HG02798 (cell line): ENCODE measurements around the gene FAM161A.

Source experiments
- ATAC-seq: cut with Tn5 transposase; IDR thresholded peaks from one replicate; pipeline ENCODE4 v1.9.1; 2021; ENCODE audit warnings: mild to moderate bottlenecking; ENCODE audit not compliant: unreplicated experiment, poor library complexity

Gene FAM161A

DNA sequence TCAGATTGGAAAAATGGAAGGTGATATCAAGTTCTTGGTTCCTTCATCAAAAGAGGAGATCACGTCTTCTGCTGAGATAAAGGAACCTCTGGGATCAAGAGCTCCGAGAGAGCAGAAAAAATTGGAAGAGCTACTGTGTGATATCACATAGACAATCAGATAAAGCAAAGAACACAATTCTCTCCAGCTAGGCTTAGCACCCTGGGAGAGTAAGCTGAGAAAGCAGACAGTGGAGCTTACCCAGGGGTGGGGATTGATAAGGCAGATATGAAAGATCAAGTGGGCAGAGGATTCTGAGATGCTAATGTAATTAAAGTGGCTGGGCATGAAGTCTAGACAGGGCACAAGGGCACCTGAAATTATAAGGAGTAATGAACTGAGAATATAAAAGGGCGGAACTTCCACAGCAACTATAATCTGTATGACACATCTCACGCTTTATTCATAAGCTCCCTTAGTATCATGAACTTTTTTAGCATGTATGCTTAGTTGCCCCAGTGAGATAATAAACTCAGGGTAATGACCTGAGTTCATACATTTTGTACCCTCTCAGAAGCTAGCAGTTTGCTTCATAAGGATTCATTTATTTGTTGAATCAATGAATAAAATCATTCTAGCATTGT is 65.8 kb downstream of the FAM161A start:
- ATAC-seq, result no peak

DNA sequence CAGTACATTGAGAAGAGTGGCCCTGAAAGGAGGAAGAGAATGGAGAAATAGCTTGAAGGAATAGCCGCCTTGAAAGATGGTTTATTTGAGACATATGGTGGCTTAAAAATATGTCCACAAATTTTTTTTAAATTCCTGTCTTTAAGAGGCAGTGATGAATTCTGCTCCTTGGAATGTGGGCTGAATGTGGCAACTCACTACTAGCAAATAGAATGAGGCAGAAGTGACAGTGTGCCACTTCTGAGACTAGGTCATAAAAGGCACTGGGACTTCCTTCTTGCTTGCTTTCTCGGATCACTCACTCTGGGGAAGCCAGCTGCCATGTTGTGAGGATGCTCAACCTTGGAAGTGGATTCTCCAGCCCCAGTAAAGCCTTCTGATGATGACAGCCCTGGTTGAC is 67.0 kb downstream of the FAM161A start:
- no peak for ATAC-seq

DNA sequence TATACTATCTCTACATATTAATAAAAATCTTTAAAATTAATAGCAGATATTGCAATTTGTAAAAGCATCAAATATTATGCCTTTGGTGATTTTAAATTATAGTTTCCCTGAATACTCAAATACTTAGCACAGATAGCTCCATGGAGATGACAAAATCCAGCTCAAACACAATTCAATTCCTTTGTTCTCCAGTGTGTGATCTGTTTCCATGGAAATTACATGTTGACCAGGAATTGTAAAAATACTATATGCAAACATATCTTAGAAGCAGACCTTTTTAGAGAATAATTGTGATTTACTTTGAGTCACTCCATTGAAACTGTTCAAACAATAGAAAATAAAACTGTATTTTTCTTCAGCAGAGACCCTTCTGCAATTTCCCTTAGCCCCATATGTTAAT is 68.3 kb downstream of the FAM161A start:
- no peak for ATAC-seq

DNA sequence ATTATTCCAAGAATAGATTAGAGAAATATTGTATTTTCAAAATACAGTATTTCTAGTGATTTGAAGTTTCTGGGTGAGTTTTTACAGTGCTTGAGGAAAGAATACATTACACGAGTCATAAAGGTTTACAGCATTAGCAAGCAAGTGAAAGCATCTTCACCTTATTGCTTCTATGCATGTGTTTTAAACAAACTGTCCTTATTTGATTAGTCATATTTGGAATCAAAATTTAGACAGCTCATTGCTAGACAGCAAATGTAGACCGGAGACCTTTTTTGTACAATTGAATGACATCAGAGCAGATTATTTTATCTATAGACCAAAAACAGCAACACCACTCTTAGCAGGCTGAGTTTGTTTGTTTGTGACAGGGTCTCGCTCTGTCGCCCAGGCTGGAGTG is 69.2 kb downstream of the FAM161A start:
- no peak for ATAC-seq

DNA sequence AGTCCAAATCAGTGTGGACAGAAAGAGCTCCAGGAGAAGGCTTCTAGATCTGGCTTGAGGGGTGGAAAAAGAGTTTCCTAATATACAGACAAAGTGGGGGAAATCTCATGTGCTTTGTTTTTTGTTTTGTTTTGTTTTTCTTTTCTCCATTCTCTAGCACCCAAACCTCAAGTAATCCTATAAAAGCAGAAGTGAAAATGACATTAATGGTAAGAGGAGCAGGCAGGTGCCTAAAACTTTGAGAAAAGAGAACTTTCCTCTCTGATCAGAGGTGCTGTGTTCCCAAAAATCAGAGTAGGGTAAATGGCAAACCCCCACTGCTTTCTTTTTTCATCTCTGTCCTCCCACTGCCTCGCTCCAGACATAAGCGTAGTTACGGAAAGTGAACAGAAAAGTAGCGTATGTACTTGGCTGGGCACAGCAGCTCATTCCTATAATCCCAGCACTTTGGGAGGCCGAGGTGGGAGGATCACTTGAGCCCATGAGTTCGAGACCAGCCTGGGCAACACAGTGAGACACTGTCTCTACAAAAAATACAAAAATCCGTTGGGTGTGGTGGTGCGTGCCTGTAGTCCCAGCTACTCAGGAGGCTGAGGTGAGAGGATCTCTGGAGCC is 77.8 kb downstream of the FAM161A start:
- peak; percentile 84 for ATAC-seq
